HL-60 (cell line): Measurements from ENCODE around the gene COPG2.
A peak's percentile ranks its signal among the peaks of the same experiment; 100 is the strongest.
"Not testable (repeated sequence)": the region's sequence is repeated elsewhere in the genome, so short reads cannot be mapped to it uniquely, and the experiment has no call there.

Source experiments
- DNase-seq, 2 experiments: peaks; one replicate each; pipeline ENCODE4 v3.0.0-alpha.2; 2010 to 2020; ENCODE audit warnings: low read depth in 1 of 2, low spot score in 1 of 2
- H3K27ac ChIP-seq: fragments of 250-450 bp; sonication (Bioruptor Pico); replicated peaks from 2 replicates; pipeline ENCODE4 v1.5.1; 2020; ENCODE audit warnings: mild to moderate bottlenecking, moderate library complexity
- H3K27me3 ChIP-seq: fragments of 250-450 bp; sonication (Bioruptor Pico); 2 replicates; pipeline ENCODE4 v1.5.1; 2021; ENCODE audit warnings: mild to moderate bottlenecking, moderate library complexity; ENCODE audit not compliant: insufficient read depth, poor library complexity, severe bottlenecking
- H3K4me3 ChIP-seq: replicated peaks from 2 replicates; pipeline ENCODE4 v1.5.1; 2011; ENCODE audit warnings: mild to moderate bottlenecking, control low read depth, low read length; ENCODE audit not compliant: insufficient read depth
- CTCF ChIP-seq: IDR thresholded peaks from one replicate; pipeline ENCODE4 v1.5.1; 2011; ENCODE audit warnings: low read length, control low read depth, inconsistent platforms; ENCODE audit not compliant: insufficient read depth
- GABPA ChIP-seq: IDR thresholded peaks from 2 replicates; pipeline ENCODE4 v1.6.1; 2012; ENCODE audit warnings: low read depth
- POLR2AphosphoS5 ChIP-seq: IDR thresholded peaks from 2 replicates; pipeline ENCODE4 v1.6.1; 2012; ENCODE audit warnings: low read depth
- REST ChIP-seq: IDR thresholded peaks from 2 replicates; pipeline ENCODE4 v1.6.1; 2012; ENCODE audit warnings: low read depth; ENCODE audit not compliant: insufficient replicate concordance
- SPI1 ChIP-seq: IDR thresholded peaks from 2 replicates; pipeline ENCODE4 v1.6.1; 2012; ENCODE audit warnings: low read depth, mild to moderate bottlenecking, borderline replicate concordance

COPG2 gene

GRCh38 chr7:130699686-130700085 lies 31.1 kb upstream of the COPG2 start:
- Histone ChIP-seq H3K4me3 (no peak overlapping the region), H3K27me3 (no peaks in the 10 kb centered on the region), H3K27ac (no peak overlapping the region)
- no peak for DNase-seq
- no peak for TF ChIP-seq POLR2AphosphoS5
- no peak for TF ChIP-seq CTCF

- no peak for DNase-seq
- TF ChIP-seq GABPA (no peak), SPI1 (no peak), REST (no peak), POLR2AphosphoS5 (no peak), CTCF (no peak)
- Histone ChIP-seq H3K27me3 (no peaks in the 10 kb centered on the region), H3K4me3 (no peak overlapping the region), H3K27ac (no peak overlapping the region)
These were observed 29.3 kb upstream of the COPG2 start for GRCh38 chr7:130697820-130698219.

GRCh38 chr7:130695840-130696239 lies 27.3 kb upstream of the COPG2 start:
- no peak overlapping the region for H3K27ac ChIP-seq
- peak; percentile 42 for TF ChIP-seq CTCF
- no peak for TF ChIP-seq REST
- peak in 1 of 2 experiments; percentile 12 for DNase-seq
- H3K27me3 ChIP-seq = no peaks in the 10 kb centered on the region
- H3K4me3 ChIP-seq = no peak overlapping the region

GRCh38 chr7:130692396-130692795 lies 23.8 kb upstream of the COPG2 start:
- not testable (repeated sequence) for H3K27ac ChIP-seq, H3K4me3 ChIP-seq, H3K27me3 ChIP-seq, DNase-seq
